KMS-11 (cell line): ENCODE measurements around the gene BPIFA3.
"Not testable (repeated sequence)": the region's sequence is repeated elsewhere in the genome, so short reads cannot be mapped to it uniquely, and the experiment has no call there.

Experiments
- H2AFZ ChIP-seq: fragments of 200-600 bp; sonication (generic); 2 replicates; pipeline ENCODE4 v1.6.1; 2016; ENCODE audit warnings: antibody characterized with exemption, mixed run types, low read depth
- H3K27ac ChIP-seq: fragments of 200-600 bp; sonication (generic); 2 replicates; pipeline ENCODE4 v1.6.1; 2016; ENCODE audit warnings: mild to moderate bottlenecking, mixed run types
- H3K27me3 ChIP-seq: fragments of 200-600 bp; sonication (generic); 2 replicates; pipeline ENCODE4 v1.6.1; 2017; ENCODE audit warnings: mild to moderate bottlenecking, low read depth, mixed run types, moderate library complexity; ENCODE audit not compliant: insufficient read depth
- H3K36me3 ChIP-seq: fragments of 200-600 bp; sonication (generic); 2 replicates; pipeline ENCODE4 v1.6.1; 2017; ENCODE audit warnings: mild to moderate bottlenecking, mixed run types; ENCODE audit not compliant: insufficient read depth
- H3K4me1 ChIP-seq: fragments of 200-600 bp; sonication (generic); 2 replicates; pipeline ENCODE4 v1.6.1; 2016; ENCODE audit warnings: mild to moderate bottlenecking, low read depth, mixed run types; ENCODE audit not compliant: poor library complexity, severe bottlenecking
- H3K4me2 ChIP-seq: fragments of 200-600 bp; sonication (generic); 2 replicates; pipeline ENCODE4 v1.7.0; 2016; ENCODE audit warnings: mild to moderate bottlenecking, mixed run types
- H3K4me3 ChIP-seq: fragments of 200-600 bp; sonication (generic); IDR thresholded peaks from 2 replicates; pipeline ENCODE4 v1.6.1; 2017; ENCODE audit warnings: low read depth, low read length, mixed read lengths; ENCODE audit not compliant: insufficient read depth
- H3K79me2 ChIP-seq: fragments of 200-600 bp; sonication (generic); 2 replicates; pipeline ENCODE4 v1.6.1; 2016; ENCODE audit warnings: low read depth, mixed run types; ENCODE audit not compliant: insufficient read depth
- H3K9ac ChIP-seq: fragments of 200-600 bp; sonication (generic); 2 replicates; pipeline ENCODE4 v1.6.1; 2016; ENCODE audit warnings: mild to moderate bottlenecking, mixed run types
- H4K20me1 ChIP-seq: fragments of 200-600 bp; sonication (generic); 2 replicates; pipeline ENCODE4 v1.6.1; 2016; ENCODE audit warnings: mild to moderate bottlenecking, mixed run types; ENCODE audit not compliant: insufficient read depth
- TF ChIP-seq, protein P1 (sequence below): fragments of 200-600 bp; sonication (generic); conservative IDR thresholded peaks from 2 replicates; pipeline ENCODE4 v1.6.1; 2017; ENCODE audit warnings: low read depth, mild to moderate bottlenecking, antibody characterized with exemption, low read length, moderate library complexity, mixed read lengths

BPIFA3 gene

DNA sequence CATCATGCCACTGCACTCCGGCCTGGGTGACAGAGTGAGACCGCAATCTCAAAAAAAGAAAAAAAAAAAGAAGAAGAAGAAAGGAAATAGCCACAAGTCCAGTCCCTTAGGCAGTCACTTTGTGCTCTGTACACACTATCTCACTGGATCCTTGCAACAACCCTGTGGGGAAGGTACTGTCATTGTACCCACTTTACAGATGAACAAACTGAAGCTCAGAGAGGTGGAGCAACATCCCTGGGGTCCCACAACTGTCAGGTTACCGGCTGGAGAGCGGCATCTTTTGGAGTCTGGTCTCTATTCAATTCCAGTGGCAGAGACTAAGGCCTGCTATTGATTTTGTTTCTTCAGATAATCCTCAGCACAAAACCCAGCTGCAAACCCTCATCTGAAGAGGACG lies 37.0 kb upstream of the BPIFA3 start:
- no peaks in the 10 kb centered on the region; the same call in 1 of the 2 replicates for H3K27me3 ChIP-seq
- H3K9ac ChIP-seq: no peak overlapping the region
- no peak overlapping the region for H3K4me2 ChIP-seq
- no peak overlapping the region for H3K27ac ChIP-seq
- no peak overlapping the region for H3K4me3 ChIP-seq
- H3K36me3 ChIP-seq: no peaks in the 10 kb centered on the region
- no peaks in the 10 kb centered on the region for H4K20me1 ChIP-seq
- H2AFZ ChIP-seq: no peak overlapping the region
- TF ChIP-seq, protein P1, sequence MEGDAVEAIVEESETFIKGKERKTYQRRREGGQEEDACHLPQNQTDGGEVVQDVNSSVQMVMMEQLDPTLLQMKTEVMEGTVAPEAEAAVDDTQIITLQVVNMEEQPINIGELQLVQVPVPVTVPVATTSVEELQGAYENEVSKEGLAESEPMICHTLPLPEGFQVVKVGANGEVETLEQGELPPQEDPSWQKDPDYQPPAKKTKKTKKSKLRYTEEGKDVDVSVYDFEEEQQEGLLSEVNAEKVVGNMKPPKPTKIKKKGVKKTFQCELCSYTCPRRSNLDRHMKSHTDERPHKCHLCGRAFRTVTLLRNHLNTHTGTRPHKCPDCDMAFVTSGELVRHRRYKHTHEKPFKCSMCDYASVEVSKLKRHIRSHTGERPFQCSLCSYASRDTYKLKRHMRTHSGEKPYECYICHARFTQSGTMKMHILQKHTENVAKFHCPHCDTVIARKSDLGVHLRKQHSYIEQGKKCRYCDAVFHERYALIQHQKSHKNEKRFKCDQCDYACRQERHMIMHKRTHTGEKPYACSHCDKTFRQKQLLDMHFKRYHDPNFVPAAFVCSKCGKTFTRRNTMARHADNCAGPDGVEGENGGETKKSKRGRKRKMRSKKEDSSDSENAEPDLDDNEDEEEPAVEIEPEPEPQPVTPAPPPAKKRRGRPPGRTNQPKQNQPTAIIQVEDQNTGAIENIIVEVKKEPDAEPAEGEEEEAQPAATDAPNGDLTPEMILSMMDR: no peak
- no peaks in the 10 kb centered on the region for H3K4me1 ChIP-seq
- H3K79me2 ChIP-seq: no peaks in the 10 kb centered on the region

DNA sequence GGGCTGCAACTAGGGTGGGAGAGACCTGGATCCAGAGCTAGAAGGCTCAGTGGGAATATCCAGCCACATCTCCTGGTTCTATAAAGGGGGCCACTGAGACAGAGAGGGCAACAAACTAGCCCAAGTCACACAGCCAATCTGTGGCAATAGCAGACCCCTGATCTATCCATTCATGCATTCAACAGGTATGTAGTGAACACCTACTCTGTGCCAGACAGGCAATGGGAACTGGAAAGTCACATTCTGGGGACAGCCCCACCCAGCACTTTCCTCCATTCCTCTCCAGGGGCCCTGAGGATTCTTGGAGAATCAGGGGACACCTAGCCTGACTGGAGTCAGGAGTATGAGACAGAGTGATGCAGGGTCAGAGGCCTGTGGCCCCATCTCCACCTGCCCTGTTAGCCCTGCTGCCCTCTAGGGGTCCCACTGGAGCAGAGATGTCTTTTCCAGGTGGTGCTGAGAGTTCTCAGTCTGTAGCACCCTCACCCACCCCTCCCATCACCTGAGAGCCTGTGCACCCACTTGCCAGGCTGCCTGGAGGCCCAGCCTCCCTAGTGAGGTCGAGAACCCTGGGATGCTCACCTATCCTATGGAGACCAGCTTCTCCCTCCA lies 35.6 kb upstream of the BPIFA3 start:
- H2AFZ ChIP-seq: no peak overlapping the region
- no peak overlapping the region for H3K9ac ChIP-seq
- H3K4me2 ChIP-seq: no peak overlapping the region
- H3K79me2 ChIP-seq: no peaks in the 10 kb centered on the region
- no peak overlapping the region for H3K27ac ChIP-seq
- no peak overlapping the region for H3K4me3 ChIP-seq
- H3K36me3 ChIP-seq: no peaks in the 10 kb centered on the region
- no peaks in the 10 kb centered on the region; the same call in 1 of the 2 replicates for H3K27me3 ChIP-seq
- H3K4me1 ChIP-seq: no peaks in the 10 kb centered on the region
- no peaks in the 10 kb centered on the region for H4K20me1 ChIP-seq
- TF ChIP-seq, protein P1: no peak

DNA sequence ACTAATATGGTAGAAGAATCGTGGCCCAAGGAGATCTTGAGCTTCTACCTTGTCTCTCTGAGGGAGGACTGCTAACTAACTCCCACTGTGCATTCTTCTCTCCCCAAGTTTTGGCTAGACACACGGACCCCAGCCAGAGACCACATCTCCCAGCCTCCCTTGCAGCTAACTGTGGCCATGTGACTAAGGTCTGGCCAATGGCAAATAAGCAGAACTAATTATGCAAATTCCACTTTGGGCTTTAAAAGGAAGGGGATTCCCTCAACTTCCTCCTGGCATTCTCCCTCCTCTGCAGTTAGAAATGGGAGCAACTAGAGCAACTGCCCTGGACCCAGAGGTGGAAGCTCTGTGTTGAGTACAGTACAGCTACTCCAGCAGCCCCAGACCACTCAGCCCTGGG lies 33.8 kb upstream of the BPIFA3 start:
- Histone ChIP-seq H4K20me1 (no peaks in the 10 kb centered on the region), H3K4me3 (no peak overlapping the region), H3K4me1 (no peaks in the 10 kb centered on the region), H3K4me2 (no peak overlapping the region), H3K27me3 (no peaks in the 10 kb centered on the region; the same call in 1 of the 2 replicates), H2AFZ (no peak overlapping the region), H3K27ac (no peak overlapping the region), H3K36me3 (no peaks in the 10 kb centered on the region), H3K79me2 (no peaks in the 10 kb centered on the region), H3K9ac (no peak overlapping the region)
- TF ChIP-seq, protein P1: no peak

DNA sequence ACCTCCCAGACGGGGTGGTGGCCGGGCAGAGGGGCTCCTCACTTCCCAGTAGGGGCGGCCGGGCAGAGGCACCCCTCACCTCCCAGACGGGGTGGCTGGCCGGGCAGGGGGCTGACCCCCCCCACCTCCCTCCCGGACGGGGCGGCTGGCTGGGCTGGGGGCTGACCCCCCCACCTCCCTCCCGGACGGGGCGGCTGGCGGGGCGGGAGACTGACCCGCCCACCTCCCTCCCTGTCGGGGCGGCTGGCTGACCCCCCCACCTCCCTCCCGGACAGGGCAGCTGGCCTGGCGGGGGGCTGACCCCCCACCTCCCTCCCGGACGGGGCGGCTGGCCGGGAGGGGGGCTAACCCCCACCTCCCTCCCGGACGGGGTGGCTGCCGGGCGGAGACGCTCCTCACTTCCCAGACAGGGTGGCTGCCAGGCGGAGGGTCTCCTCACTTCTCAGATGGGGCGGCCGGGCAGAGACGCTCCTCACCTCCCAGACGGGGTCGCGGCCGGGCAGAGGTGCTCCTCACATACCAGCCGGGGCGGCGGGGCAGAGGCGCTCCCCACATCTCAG lies 32.0 kb upstream of the BPIFA3 start:
- H3K4me2 ChIP-seq, H4K20me1 ChIP-seq, H3K79me2 ChIP-seq, H3K9ac ChIP-seq, H3K27ac ChIP-seq, H3K36me3 ChIP-seq, H3K4me1 ChIP-seq, H3K4me3 ChIP-seq, H3K27me3 ChIP-seq, H2AFZ ChIP-seq: not testable (repeated sequence)

DNA sequence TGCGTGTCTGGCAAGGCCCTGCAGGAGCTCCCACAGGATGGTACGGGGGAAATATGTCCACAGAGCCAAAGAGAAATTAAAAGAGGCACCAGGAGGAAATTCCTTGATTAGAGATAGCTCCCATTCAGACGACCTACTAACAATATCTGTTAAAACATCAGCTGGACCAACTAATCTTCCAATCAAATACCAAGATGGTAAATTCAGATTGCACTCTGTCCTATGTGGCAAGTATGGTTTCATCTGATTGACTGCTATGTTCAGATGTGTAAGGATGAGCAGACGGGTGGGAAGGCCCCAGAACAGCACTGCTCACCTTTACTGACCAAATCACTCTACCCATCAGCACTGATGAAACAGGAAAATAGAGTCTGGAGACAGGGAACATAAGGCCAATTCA lies 29.7 kb upstream of the BPIFA3 start:
- no peaks in the 10 kb centered on the region for H3K79me2 ChIP-seq
- no peaks in the 10 kb centered on the region for H3K36me3 ChIP-seq
- no peak overlapping the region for H3K9ac ChIP-seq
- no peak overlapping the region for H2AFZ ChIP-seq
- H3K4me3 ChIP-seq: no peak overlapping the region
- TF ChIP-seq, protein P1: no peak
- H4K20me1 ChIP-seq: no peaks in the 10 kb centered on the region
- no peak overlapping the region for H3K27ac ChIP-seq
- H3K4me1 ChIP-seq: no peaks in the 10 kb centered on the region
- H3K27me3 ChIP-seq: no peaks in the 10 kb centered on the region; the same call in 1 of the 2 replicates
- no peak overlapping the region for H3K4me2 ChIP-seq
